ENCODE data around the gene ACVR1B. TPM values are rescaled to one million over a fixed set of nuclear protein-coding genes. Genes with fewer than 3 reads are reported as not detected.
A peak's percentile ranks its signal among the peaks of the same experiment; 100 is the strongest.

Gene ACVR1B
- total and polyA plus RNA-seq, 2 experiments from 2014 or later: 5.7 to 22.4 TPM

DNA sequence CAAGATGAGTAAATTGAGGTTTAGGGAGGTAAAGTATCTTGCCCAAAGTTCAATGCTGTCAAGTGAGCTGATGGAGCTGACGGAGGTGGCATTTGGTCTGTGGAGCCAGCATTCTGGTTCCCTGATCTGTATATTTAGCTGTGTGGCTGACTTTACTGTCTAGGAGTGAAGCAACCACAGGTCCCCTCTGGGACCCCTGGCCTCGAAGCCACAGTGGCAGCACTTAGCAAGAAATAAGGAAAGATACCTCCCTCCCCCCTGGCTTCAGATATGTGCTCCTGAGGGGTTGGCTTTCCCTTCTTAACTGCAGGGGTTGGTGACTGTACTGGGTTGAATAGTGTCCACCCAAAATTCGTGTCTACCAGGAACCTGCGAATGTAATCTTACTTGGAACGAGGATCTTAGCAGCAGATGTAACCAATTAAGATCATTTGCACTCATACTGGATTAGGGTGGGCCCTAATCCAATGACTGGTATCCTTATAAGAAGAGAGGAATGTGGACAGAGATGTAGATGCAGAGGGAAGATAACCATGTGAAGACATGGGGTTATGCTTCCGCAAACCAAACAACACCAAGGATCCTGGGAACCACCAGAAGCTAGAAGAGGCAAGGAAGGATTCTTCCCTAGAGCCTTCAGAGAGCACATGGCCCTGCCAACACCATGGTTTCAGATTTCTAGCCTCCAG is 2.0 kb upstream of the ACVR1B start:
- no peak for TF ChIP-seq EZH2 (IDR thresholded peaks at IDR 0.05; ENCODE audit: borderline replicate concordance)
- TF ChIP-seq CTCF (IDR thresholded peaks at IDR 0.05; ENCODE audit: poor library complexity): no peak

GRCh38 chr12:51950682-51951198 is 759 bp upstream of the ACVR1B start:
- 1% methylated on average over 5 of the region's 5 CpGs for WGBS (ENCODE audit: low lambda C conversion rate, missing lambda C conversion rate)
- Histone ChIP-seq H3K4me1 (ENCODE audit: insufficient read depth) (peaks cover 24% of the 10 kb centered on the region), H4K20me1 (ENCODE audit: insufficient read depth, poor library complexity, severe bottlenecking) (no peaks in the 10 kb centered on the region), H2AFZ (peak overlapping the region; percentile 96), H3K79me2 (peaks cover 40% of the 10 kb centered on the region), H3K9me3 (ENCODE audit: low read depth) (no peaks in the 10 kb centered on the region), H3K27me3 (no peaks in the 10 kb centered on the region), H3K36me3 (replicated peaks; ENCODE audit: insufficient read depth, low read depth) (no peaks in the 10 kb centered on the region), H3K4me3 (peak overlapping the region; percentile 42), H3K4me2 (peak overlapping the region; percentile 91), H3K27ac (peak overlapping the region; percentile 16), H3K9me2 (replicated peaks; ENCODE audit: insufficient read depth) (no peaks in the 10 kb centered on the region)
- TF ChIP-seq CTCF (IDR thresholded peaks at IDR 0.05; ENCODE audit: poor library complexity) (no peak), EZH2 (IDR thresholded peaks at IDR 0.05; ENCODE audit: borderline replicate concordance) (no peak), EZH2phosphoT487 (IDR thresholded peaks at IDR 0.05; ENCODE audit: low read depth, severe bottlenecking, unreplicated experiment) (no peak)
- DNase-seq (ENCODE audit: low spot score): no peak

More for the DNA sequence above, 2.0 kb upstream of the ACVR1B start:
- WGBS (ENCODE audit: low lambda C conversion rate, missing lambda C conversion rate): 75% methylated on average over 6 of the region's 6 CpGs
- Histone ChIP-seq H3K4me1 (ENCODE audit: insufficient read depth) (peaks cover 12% of the 10 kb centered on the region), H3K4me2 (no peak overlapping the region), H3K27ac (no peak overlapping the region), H3K9me3 (ENCODE audit: low read depth) (no peaks in the 10 kb centered on the region), H3K36me3 (replicated peaks; ENCODE audit: insufficient read depth, low read depth) (no peaks in the 10 kb centered on the region), H2AFZ (no peak overlapping the region), H3K27me3 (no peaks in the 10 kb centered on the region), H4K20me1 (ENCODE audit: insufficient read depth, poor library complexity, severe bottlenecking) (no peaks in the 10 kb centered on the region), H3K79me2 (peaks cover 28% of the 10 kb centered on the region), H3K4me3 (no peak overlapping the region), H3K9me2 (replicated peaks; ENCODE audit: insufficient read depth) (no peaks in the 10 kb centered on the region)
- DNase-seq (ENCODE audit: low spot score): no peak

- Histone ChIP-seq H3K4me3 (peak overlapping the region; percentile 86), H3K4me2 (peak overlapping the region; percentile 79), H3K9me2 (replicated peaks; ENCODE audit: insufficient read depth) (no peaks in the 10 kb centered on the region), H3K79me2 (peaks cover 53% of the 10 kb centered on the region), H3K4me1 (ENCODE audit: insufficient read depth) (peaks cover 28% of the 10 kb centered on the region), H3K27ac (peak overlapping the region; percentile 86), H2AFZ (peak overlapping the region; percentile 75), H3K36me3 (replicated peaks; ENCODE audit: insufficient read depth, low read depth) (no peaks in the 10 kb centered on the region), H3K9me3 (ENCODE audit: low read depth) (no peaks in the 10 kb centered on the region), H4K20me1 (ENCODE audit: insufficient read depth, poor library complexity, severe bottlenecking) (no peaks in the 10 kb centered on the region), H3K27me3 (no peaks in the 10 kb centered on the region)
- 2% methylated on average over 33 of the region's 50 CpGs for WGBS (ENCODE audit: low lambda C conversion rate, missing lambda C conversion rate)
- no peak for TF ChIP-seq EZH2 (IDR thresholded peaks at IDR 0.05; ENCODE audit: borderline replicate concordance)
- TF ChIP-seq EZH2phosphoT487 (IDR thresholded peaks at IDR 0.05; ENCODE audit: low read depth, severe bottlenecking, unreplicated experiment): no peak
- no peak for TF ChIP-seq CTCF (IDR thresholded peaks at IDR 0.05; ENCODE audit: poor library complexity)
- no peak for DNase-seq (ENCODE audit: low spot score)
Measured at GRCh38 chr12:51951843-51952722, 584 bp downstream of the ACVR1B start.
